Keratinocyte (primary cell): ENCODE measurements around the gene GTF2F1. TPM values are rescaled to one million over a fixed set of nuclear protein-coding genes. Genes with fewer than 3 reads are reported as not detected.

ENCODE experiments used
- DNase-seq: peaks from one replicate; pipeline ENCODE4 v3.0.0-alpha.2; 2011; ENCODE audit warnings: low read depth, missing footprints, low spot score
- FAIRE-seq: peaks from 2 replicates; lab custom pipeline; 2011; peaks lifted over from hg19 to GRCh38; lab: Jason Lieb, UNC
- H2AFZ ChIP-seq: 2 replicates; pipeline ENCODE4 v1.6.0; 2012; ENCODE audit warnings: low read length, control low read depth, inconsistent platforms; ENCODE audit not compliant: control insufficient read depth
- H3K27ac ChIP-seq: 2 replicates; pipeline ENCODE4 v1.5.1; 2011; ENCODE audit warnings: low read length; ENCODE audit not compliant: control insufficient read depth, insufficient read depth
- H3K27me3 ChIP-seq: 3 replicates; pipeline ENCODE4 v1.6.0; 2011; ENCODE audit warnings: low read length; ENCODE audit not compliant: control insufficient read depth, insufficient read depth; ENCODE audit errors: extremely low read depth
- H3K36me3 ChIP-seq, 2 experiments: 2 replicates in 1 of 2; 3 replicates in 1 of 2; pipeline ENCODE4 v1.5.1; 2011; ENCODE audit warnings: low read length in 2 of 2, mild to moderate bottlenecking in 1 of 2; ENCODE audit not compliant: control insufficient read depth in 2 of 2, insufficient read depth in 2 of 2; ENCODE audit errors: extremely low read depth in 1 of 2
- H3K4me1 ChIP-seq: 3 replicates; pipeline ENCODE4 v1.5.1; 2011; ENCODE audit warnings: low read length; ENCODE audit not compliant: control insufficient read depth, insufficient read depth; ENCODE audit errors: extremely low read depth
- H3K4me2 ChIP-seq: 3 replicates; pipeline ENCODE4 v1.6.0; 2011; ENCODE audit warnings: low read depth, low read length; ENCODE audit not compliant: control insufficient read depth, insufficient read depth; ENCODE audit errors: extremely low read depth
- H3K4me3 ChIP-seq, 3 experiments: fragments of 200-600 bp in 1 of 3; sonication (generic) in 1 of 3; 2 replicates in 2 of 3; 3 replicates in 1 of 3; pipeline ENCODE4 v1.5.1; 2011 to 2016; ENCODE audit warnings: low read length in 3 of 3, mild to moderate bottlenecking in 3 of 3, control low read depth in 2 of 3, inconsistent platforms in 1 of 3, low read depth in 1 of 3, mixed read lengths in 1 of 3, mixed run types in 1 of 3, moderate library complexity in 1 of 3; ENCODE audit not compliant: control insufficient read depth in 2 of 3, insufficient read depth in 2 of 3; ENCODE audit errors: extremely low read depth in 1 of 3
- H3K79me2 ChIP-seq: 2 replicates; pipeline ENCODE4 v1.6.0; 2012; ENCODE audit warnings: low read length; ENCODE audit not compliant: control insufficient read depth, insufficient read depth
- H3K9ac ChIP-seq: 3 replicates; pipeline ENCODE4 v1.6.0; 2011; ENCODE audit warnings: low read length; ENCODE audit not compliant: control insufficient read depth, insufficient read depth; ENCODE audit errors: extremely low read depth
- H3K9me1 ChIP-seq: 3 replicates; pipeline ENCODE4 v1.6.0; 2011; ENCODE audit warnings: low read length; ENCODE audit not compliant: control insufficient read depth, insufficient read depth; ENCODE audit errors: extremely low read depth
- H3K9me3 ChIP-seq: 2 replicates; pipeline ENCODE4 v1.5.1; 2012; ENCODE audit warnings: low read depth, low read length; ENCODE audit not compliant: control insufficient read depth
- H4K20me1 ChIP-seq: 3 replicates; pipeline ENCODE4 v1.6.0; 2011; ENCODE audit warnings: low read length; ENCODE audit not compliant: control insufficient read depth, insufficient read depth; ENCODE audit errors: extremely low read depth
- EZH2 ChIP-seq: IDR thresholded peaks from one replicate; pipeline ENCODE4 v1.6.1; 2012; ENCODE audit warnings: inconsistent platforms, mild to moderate bottlenecking, low read length, moderate library complexity
- dilution Hi-C: fragments of 300-500 bp; cut with MboI; formaldehyde crosslinking; loops from one replicate; pipeline ENCODE4 v1.7.0; 2020; ENCODE audit warnings: low sequenced_read_pairs; ENCODE audit not compliant: extremely low pct_ligation_motif_present
- polyA plus RNA-seq, 5 experiments: library from polyadenylated mRNA; depleted of rRNA in 3 of 5; stranded (reverse) in 3 of 5; stranded (forward) in 1 of 5; unstranded in 1 of 5; fragments of >200 nt; gene quantifications; 1 replicate in 1 of 5; 2 replicates in 3 of 5; 3 replicates in 1 of 5; pipeline versions ENCODE4 v1.2.1 to v1.2.3, GENCODE V29; 2011 to 2012; ENCODE audit warnings: missing spikeins in 2 of 5, low read depth in 1 of 5, low replicate concordance in 1 of 5
- TF ChIP-seq, protein P1 (sequence below), 3 experiments: IDR thresholded peaks in 1 of 3; conservative IDR thresholded peaks in 1 of 3; optimal IDR thresholded peaks in 1 of 3; 2 replicates in 2 of 3; 3 replicates in 1 of 3; pipeline versions ENCODE3 to v1.5.1; 2011; ENCODE audit warnings: low read length in 3 of 3, mild to moderate bottlenecking in 3 of 3, moderate library complexity in 2 of 3, control low read depth in 1 of 3, inconsistent platforms in 1 of 3; ENCODE audit not compliant: insufficient read depth in 2 of 3; ENCODE audit errors: extremely low read depth in 1 of 3

The GTF2F1 gene
- polyA plus RNA-seq, 1 donor (not counting 4 experiments of a cell fraction or from before 2014, with no cell fraction given) = 37.3 TPM

GRCh38 chr19:6427131-6427530 lies 34.2 kb upstream of the GTF2F1 start:
- TF ChIP-seq EZH2 = no peak
- TF ChIP-seq, protein P1, sequence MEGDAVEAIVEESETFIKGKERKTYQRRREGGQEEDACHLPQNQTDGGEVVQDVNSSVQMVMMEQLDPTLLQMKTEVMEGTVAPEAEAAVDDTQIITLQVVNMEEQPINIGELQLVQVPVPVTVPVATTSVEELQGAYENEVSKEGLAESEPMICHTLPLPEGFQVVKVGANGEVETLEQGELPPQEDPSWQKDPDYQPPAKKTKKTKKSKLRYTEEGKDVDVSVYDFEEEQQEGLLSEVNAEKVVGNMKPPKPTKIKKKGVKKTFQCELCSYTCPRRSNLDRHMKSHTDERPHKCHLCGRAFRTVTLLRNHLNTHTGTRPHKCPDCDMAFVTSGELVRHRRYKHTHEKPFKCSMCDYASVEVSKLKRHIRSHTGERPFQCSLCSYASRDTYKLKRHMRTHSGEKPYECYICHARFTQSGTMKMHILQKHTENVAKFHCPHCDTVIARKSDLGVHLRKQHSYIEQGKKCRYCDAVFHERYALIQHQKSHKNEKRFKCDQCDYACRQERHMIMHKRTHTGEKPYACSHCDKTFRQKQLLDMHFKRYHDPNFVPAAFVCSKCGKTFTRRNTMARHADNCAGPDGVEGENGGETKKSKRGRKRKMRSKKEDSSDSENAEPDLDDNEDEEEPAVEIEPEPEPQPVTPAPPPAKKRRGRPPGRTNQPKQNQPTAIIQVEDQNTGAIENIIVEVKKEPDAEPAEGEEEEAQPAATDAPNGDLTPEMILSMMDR (optimal IDR thresholded peaks at IDR 0.05 in 1 of 3, IDR thresholded peaks at IDR 0.05 in 1 of 3, conservative IDR thresholded peaks at IDR 0.05 in 1 of 3; ENCODE audit: extremely low read depth in 1 of 3, insufficient read depth in 2 of 3, low read length in 3 of 3) = no peak
- H3K27me3 ChIP-seq = no peaks in the 10 kb centered on the region
- no peak overlapping the region for H2AFZ ChIP-seq
- peaks cover 14% of the 10 kb centered on the region for H4K20me1 ChIP-seq
- dilution Hi-C loops = no loop called here
- no peak overlapping the region for H3K27ac ChIP-seq
- no peaks in the 10 kb centered on the region for H3K9me3 ChIP-seq
- no peak for DNase-seq
- peaks cover 11% of the 10 kb centered on the region for H3K4me1 ChIP-seq
- FAIRE-seq = no peak
- H3K9me1 ChIP-seq = peaks cover 2% of the 10 kb centered on the region
- no peak overlapping the region for H3K4me3 ChIP-seq
- peaks cover 22% of the 10 kb centered on the region for H3K79me2 ChIP-seq
- no peak overlapping the region for H3K9ac ChIP-seq
- H3K36me3 ChIP-seq = peaks cover under 1 to 1% of the 10 kb centered on the region in 2 experiments
- H3K4me2 ChIP-seq = no peak overlapping the region

GRCh38 chr19:6425732-6426620 lies 33.0 kb upstream of the GTF2F1 start:
- no peaks in the 10 kb centered on the region for H3K9me3 ChIP-seq
- H4K20me1 ChIP-seq = peaks cover 14% of the 10 kb centered on the region
- dilution Hi-C loops = no loop called here
- peaks cover 6 to 12% of the 10 kb centered on the region in 2 experiments for H3K36me3 ChIP-seq
- peak overlapping the region; percentile 11 for H3K27ac ChIP-seq
- no peaks in the 10 kb centered on the region for H3K27me3 ChIP-seq
- peak overlapping the region; percentile 49 for H3K4me2 ChIP-seq
- peak overlapping the region in 1 of 3 experiments; percentile 2 for H3K4me3 ChIP-seq
- peaks cover 2% of the 10 kb centered on the region for H3K9me1 ChIP-seq
- DNase-seq (no peak), FAIRE-seq (no peak)
- H3K4me1 ChIP-seq = peaks cover 11% of the 10 kb centered on the region
- TF ChIP-seq EZH2 = no peak
- TF ChIP-seq, protein P1 (optimal IDR thresholded peaks at IDR 0.05 in 1 of 3, IDR thresholded peaks at IDR 0.05 in 1 of 3, conservative IDR thresholded peaks at IDR 0.05 in 1 of 3; ENCODE audit: extremely low read depth in 1 of 3, insufficient read depth in 2 of 3, low read length in 3 of 3) = peak in 1 of 3 experiments; percentile 38
- H3K9ac ChIP-seq = no peak overlapping the region
- peaks cover 34% of the 10 kb centered on the region for H3K79me2 ChIP-seq
- peak overlapping the region; percentile 74 for H2AFZ ChIP-seq
